Lower leg skin (tissue), 4 donors: Measurements from ENCODE around the gene MAN2A1. TPM values are rescaled to one million over a fixed set of nuclear protein-coding genes. Genes with fewer than 3 reads are reported as not detected.

Experiments used
- DNase-seq, 2 donors: peaks; one replicate each; pipeline ENCODE4 v3.0.0-alpha.2; 2019; ENCODE audit warnings: low spot score in 2 of 2
- H3K4me3 ChIP-seq: fragments of 200-600 bp; sonication (generic); 2 replicates; pipeline ENCODE4 v1.5.1; 2017; ENCODE audit warnings: mild to moderate bottlenecking, low read depth; ENCODE audit not compliant: poor library complexity, severe bottlenecking
- CTCF ChIP-seq, 3 donors: fragments of 450-650 bp; IDR thresholded peaks; one replicate each; pipeline ENCODE4 v1.5.1; 2016; ENCODE audit warnings: antibody characterized with exemption in 3 of 3, mild to moderate bottlenecking in 3 of 3, moderate library complexity in 2 of 3
- POLR2A ChIP-seq, 2 donors: fragments of 450-650 bp; IDR thresholded peaks; one replicate each; pipeline ENCODE4 v1.6.1; 2016 to 2017; ENCODE audit warnings: antibody characterized with exemption in 2 of 2, mild to moderate bottlenecking in 1 of 2, moderate library complexity in 1 of 2
- WGBS, 2 donors: methylation state at CpG; one replicate each; pipeline ENCODE4 v1.1.5; 2018; 5-methylcytosine and 5-hydroxymethylcytosine counted together
- intact Hi-C: fragments of 100-400 bp; cut with DNase I; formaldehyde crosslinking; loops from one replicate; pipeline ENCODE4 v1.15.0; 2023; ENCODE audit warnings: low total_unique reads
- total RNA-seq, 4 donors: library from RNA; depleted of rRNA; stranded (reverse); fragments of >200 nt; gene quantifications; one replicate each; pipeline ENCODE4 v1.1.0, GENCODE V29; 2016

Gene MAN2A1
- total RNA-seq, 4 donors from 2014 or later: 35.0 to 45.8 (median 40.2) TPM

- no peak for DNase-seq
- intact Hi-C loops: no loop called here
- no peak overlapping the region for H3K4me3 ChIP-seq
- TF ChIP-seq POLR2A (IDR thresholded peaks at IDR 0.05): no peak
- no peak for TF ChIP-seq CTCF (IDR thresholded peaks at IDR 0.05)
- 82 to 90% methylated on average over 1 of the region's 1 CpG for WGBS, 2 donors
Observed at GRCh38 chr5:109721741-109722140, 32.0 kb downstream of the MAN2A1 start.

DNA sequence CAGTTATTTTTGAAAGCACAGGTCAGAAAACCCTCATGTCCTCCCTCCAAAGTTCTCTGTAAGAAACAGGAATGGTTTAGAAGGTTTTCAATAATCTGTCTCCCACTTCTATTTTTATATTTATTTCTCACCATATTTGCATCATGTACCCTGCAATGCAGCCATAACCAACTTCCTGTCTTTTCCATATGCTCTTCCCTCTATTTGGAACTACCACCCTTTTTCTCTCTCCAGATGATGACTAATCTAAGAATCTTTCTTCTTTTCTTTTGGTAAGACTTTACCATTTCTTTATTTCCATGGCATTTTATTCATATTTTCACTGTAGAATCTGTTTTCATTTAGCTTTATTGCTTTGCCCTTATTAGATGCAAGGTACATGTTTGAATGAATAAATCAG lies 33.9 kb downstream of the MAN2A1 start:
- no peak overlapping the region for H3K4me3 ChIP-seq
- no peak for TF ChIP-seq POLR2A (IDR thresholded peaks at IDR 0.05)
- no peak for TF ChIP-seq CTCF (IDR thresholded peaks at IDR 0.05)
- intact Hi-C loops: no loop called here
- no peak for DNase-seq

GRCh38 chr5:109725135-109725534 lies 35.4 kb downstream of the MAN2A1 start:
- WGBS, 2 donors: 88 to 95% methylated on average over 2 of the region's 2 CpGs
- TF ChIP-seq POLR2A (IDR thresholded peaks at IDR 0.05) (no peak), CTCF (IDR thresholded peaks at IDR 0.05) (no peak)
- DNase-seq: no peak
- no peak overlapping the region for H3K4me3 ChIP-seq
- intact Hi-C loops: no loop called here

DNA sequence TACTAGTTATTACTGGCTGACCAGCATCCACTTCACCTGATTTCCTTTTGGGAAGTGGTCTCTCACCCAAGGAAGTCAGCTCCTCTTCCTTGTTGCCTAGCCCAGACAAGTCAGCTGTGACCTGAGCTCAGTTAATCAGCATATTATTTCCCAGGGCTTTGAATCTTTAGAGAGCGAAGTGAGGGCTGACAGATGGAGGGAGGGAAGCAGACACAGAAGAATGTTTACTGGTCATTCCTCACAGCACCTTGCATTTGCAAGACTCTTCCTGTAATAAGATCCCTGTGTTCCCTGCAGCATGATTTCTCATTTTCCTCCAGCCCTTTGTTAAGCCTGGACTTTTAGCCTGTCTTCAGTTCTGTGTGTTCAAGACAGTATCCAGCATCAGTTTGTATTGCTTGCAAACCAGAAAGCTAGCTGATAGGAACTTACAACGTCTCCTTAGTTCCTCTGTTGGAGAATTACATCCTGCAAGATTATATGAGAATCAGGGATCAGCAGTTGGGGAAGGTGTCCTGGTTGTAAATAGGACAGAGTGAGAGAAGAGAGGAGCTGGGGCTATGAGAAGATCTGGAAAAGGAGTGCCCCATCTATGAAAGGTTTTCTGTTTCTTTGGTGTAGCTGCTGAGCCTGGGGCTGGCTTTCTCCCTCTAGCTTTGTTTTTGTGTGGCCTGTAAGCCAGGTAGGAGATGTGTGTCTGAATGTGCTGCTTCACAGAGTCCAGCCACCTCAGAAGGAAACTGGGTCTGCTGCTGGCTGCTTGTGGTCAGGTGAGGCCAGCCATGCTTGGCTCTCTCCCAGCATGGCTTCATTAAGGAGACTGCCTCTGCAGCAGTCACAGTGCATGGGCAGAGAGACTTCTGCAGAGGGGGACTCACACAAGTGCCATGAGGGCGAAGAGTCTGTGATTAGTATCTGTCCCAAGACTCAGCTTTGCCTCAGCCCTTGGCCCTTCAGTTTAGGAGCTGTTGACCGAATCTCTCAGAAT lies 50.3 kb downstream of the MAN2A1 start:
- WGBS, 2 donors: 63 to 67% methylated on average over 4 of the region's 4 CpGs
- H3K4me3 ChIP-seq: no peak overlapping the region
- intact Hi-C loops: no loop called here
- TF ChIP-seq POLR2A (IDR thresholded peaks at IDR 0.05) (no peak), CTCF (IDR thresholded peaks at IDR 0.05) (no peak)
- no peak for DNase-seq

- TF ChIP-seq POLR2A (IDR thresholded peaks at IDR 0.05) (no peak), CTCF (IDR thresholded peaks at IDR 0.05) (no peak)
- H3K4me3 ChIP-seq: no peak overlapping the region
- 59 to 72% methylated on average over 1 of the region's 1 CpG for WGBS, 2 donors
- DNase-seq: no peak
- intact Hi-C loops: no loop called here
Observed at GRCh38 chr5:109740966-109741365, 51.2 kb downstream of the MAN2A1 start.
